ENCODE measurements around the gene DHX32. TPM values are rescaled to one million over a fixed set of nuclear protein-coding genes. Genes with fewer than 3 reads are reported as not detected.

Gene DHX32
- total RNA-seq, 1 experiment from 2014 or later, result 36.2 TPM

DNA sequence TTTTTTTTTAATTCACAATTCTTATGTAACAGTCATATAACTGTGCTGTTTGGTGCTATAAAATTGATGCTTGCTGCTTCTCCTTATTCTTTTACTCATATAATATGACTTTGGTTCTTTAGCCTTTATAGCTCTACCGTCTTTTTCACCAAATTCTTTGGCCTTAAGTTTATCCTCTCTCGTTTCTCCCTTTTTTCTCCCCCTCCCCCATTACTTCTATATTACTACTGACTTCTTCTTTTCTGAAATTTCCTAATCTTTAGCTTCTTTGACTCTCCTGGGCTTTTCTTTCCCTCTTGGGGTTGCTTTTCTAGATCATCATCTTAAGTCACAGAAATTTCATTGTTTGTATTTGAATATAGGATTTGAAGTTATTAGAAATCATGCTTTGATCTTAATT, 54.0 kb downstream of the DHX32 start:
- no peaks in the 10 kb centered on the region for H3K9me3 ChIP-seq (ENCODE audit: low read depth, low read length, poor library complexity, severe bottlenecking)
- H3K27me3 ChIP-seq (replicated peaks; ENCODE audit: insufficient read depth, low read depth, low read length, poor library complexity), result no peaks in the 10 kb centered on the region
- H3K36me3 ChIP-seq (ENCODE audit: insufficient read depth, low read length, poor library complexity, severe bottlenecking), result peaks cover 65% of the 10 kb centered on the region
- ChIA-PET POLR2A (ENCODE audit: low non-redundant PET) (interaction anchor here (0.6 kb wide), 1 partner anchor 19 kb away, joined by 16 read pairs; no protein-coding TSS in a partner anchor), CTCF (no interaction called here)
- TF ChIP-seq, protein P1, sequence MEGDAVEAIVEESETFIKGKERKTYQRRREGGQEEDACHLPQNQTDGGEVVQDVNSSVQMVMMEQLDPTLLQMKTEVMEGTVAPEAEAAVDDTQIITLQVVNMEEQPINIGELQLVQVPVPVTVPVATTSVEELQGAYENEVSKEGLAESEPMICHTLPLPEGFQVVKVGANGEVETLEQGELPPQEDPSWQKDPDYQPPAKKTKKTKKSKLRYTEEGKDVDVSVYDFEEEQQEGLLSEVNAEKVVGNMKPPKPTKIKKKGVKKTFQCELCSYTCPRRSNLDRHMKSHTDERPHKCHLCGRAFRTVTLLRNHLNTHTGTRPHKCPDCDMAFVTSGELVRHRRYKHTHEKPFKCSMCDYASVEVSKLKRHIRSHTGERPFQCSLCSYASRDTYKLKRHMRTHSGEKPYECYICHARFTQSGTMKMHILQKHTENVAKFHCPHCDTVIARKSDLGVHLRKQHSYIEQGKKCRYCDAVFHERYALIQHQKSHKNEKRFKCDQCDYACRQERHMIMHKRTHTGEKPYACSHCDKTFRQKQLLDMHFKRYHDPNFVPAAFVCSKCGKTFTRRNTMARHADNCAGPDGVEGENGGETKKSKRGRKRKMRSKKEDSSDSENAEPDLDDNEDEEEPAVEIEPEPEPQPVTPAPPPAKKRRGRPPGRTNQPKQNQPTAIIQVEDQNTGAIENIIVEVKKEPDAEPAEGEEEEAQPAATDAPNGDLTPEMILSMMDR (conservative IDR thresholded peaks at IDR 0.05; ENCODE audit: low read depth, low read length), result no peak
- TF ChIP-seq EZH2 (IDR thresholded peaks at IDR 0.05; ENCODE audit: borderline replicate concordance, low read depth, low read length, poor library complexity, severe bottlenecking), result no peak
- H3K4me1 ChIP-seq (ENCODE audit: insufficient read depth, low read length, poor library complexity, severe bottlenecking), result peaks cover 8% of the 10 kb centered on the region
- intact Hi-C loops (cut with micrococcal nuclease; ENCODE audit: unreplicated experiment), result no loop called here
- no peak overlapping the region for H3K27ac ChIP-seq (ENCODE audit: low read depth, low read length, poor library complexity, severe bottlenecking)
- BruUV-seq (replicated peaks), result no TSS peak
- no peak overlapping the region for H3K4me3 ChIP-seq (ENCODE audit: low read depth, low read length, poor library complexity, severe bottlenecking)
- no peak for DNase-seq (ENCODE audit: low spot score)

DNA sequence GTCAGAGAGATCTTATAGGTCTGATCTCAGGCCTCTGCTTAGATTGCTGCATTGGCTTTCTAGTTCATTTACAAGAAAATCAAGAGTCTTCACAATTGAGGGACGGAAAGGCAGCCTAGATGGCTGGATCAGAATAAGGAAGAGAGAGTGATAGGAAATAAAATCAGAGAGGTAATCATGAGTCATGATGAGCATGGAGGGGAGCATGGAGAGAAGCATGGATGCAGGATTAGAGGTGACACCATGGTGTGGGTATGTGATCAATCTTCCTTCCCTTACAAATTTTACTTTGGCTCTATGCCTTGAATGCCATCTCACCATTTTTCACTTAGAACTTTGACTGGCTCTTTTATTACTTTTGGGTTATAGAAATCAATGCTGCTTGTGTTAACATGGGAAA, 56.4 kb downstream of the DHX32 start:
- ChIA-PET POLR2A (ENCODE audit: low non-redundant PET) (no interaction called here), CTCF (no interaction called here)
- Histone ChIP-seq H3K4me3 (ENCODE audit: low read depth, low read length, poor library complexity, severe bottlenecking) (peak overlapping the region; percentile 80), H3K36me3 (ENCODE audit: insufficient read depth, low read length, poor library complexity, severe bottlenecking) (peaks cover 41% of the 10 kb centered on the region), H3K4me1 (ENCODE audit: insufficient read depth, low read length, poor library complexity, severe bottlenecking) (peaks cover 8% of the 10 kb centered on the region), H3K27me3 (replicated peaks; ENCODE audit: insufficient read depth, low read depth, low read length, poor library complexity) (no peaks in the 10 kb centered on the region), H3K9me3 (ENCODE audit: low read depth, low read length, poor library complexity, severe bottlenecking) (no peaks in the 10 kb centered on the region), H3K27ac (ENCODE audit: low read depth, low read length, poor library complexity, severe bottlenecking) (peak overlapping the region; percentile 15)
- no TSS peak for BruUV-seq (replicated peaks)
- TF ChIP-seq, protein P1 (conservative IDR thresholded peaks at IDR 0.05; ENCODE audit: low read depth, low read length), result no peak
- no peak for TF ChIP-seq EZH2 (IDR thresholded peaks at IDR 0.05; ENCODE audit: borderline replicate concordance, low read depth, low read length, poor library complexity, severe bottlenecking)
- no peak for DNase-seq (ENCODE audit: low spot score)
- intact Hi-C loops (cut with micrococcal nuclease; ENCODE audit: unreplicated experiment), result no loop called here

DNA sequence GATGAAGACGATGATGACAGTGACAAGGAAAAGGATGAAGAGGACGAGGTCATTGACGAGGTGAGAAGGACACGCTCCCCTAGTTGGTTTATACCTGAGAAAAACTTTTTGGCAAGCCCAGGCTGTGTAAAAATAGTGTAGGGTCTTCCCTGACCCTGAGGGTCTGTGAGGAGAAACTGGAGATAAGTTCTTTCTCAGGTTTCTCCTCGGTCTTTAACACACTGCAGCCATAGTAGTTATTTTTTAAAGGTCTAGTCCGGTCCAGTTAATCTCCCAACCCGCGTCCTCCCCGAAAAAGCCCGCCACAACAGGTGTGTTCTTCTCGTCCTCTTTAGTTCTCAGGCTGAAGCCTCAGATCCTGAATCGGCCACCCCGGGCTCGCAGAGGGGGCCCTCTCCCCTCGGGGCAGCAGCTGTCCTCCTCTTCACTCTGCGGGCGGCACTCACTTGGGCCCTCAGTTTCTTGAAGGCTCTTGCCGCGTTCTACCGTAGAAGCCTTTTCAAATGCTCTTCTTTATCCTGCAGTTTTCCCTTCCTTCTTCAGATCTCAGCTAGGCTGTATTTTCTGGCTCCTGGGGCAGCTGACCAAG, 57.3 kb downstream of the DHX32 start:
- TSS peak; percentile 72 for BruUV-seq (replicated peaks)
- peaks cover 8% of the 10 kb centered on the region for H3K4me1 ChIP-seq (ENCODE audit: insufficient read depth, low read length, poor library complexity, severe bottlenecking)
- peaks cover 32% of the 10 kb centered on the region for H3K36me3 ChIP-seq (ENCODE audit: insufficient read depth, low read length, poor library complexity, severe bottlenecking)
- no peaks in the 10 kb centered on the region for H3K9me3 ChIP-seq (ENCODE audit: low read depth, low read length, poor library complexity, severe bottlenecking)
- peak overlapping the region; percentile 99 for H3K27ac ChIP-seq (ENCODE audit: low read depth, low read length, poor library complexity, severe bottlenecking)
- DNase-seq (ENCODE audit: low spot score), result peak; percentile 14
- TF ChIP-seq, protein P1 (conservative IDR thresholded peaks at IDR 0.05; ENCODE audit: low read depth, low read length), result no peak
- no peak for TF ChIP-seq EZH2 (IDR thresholded peaks at IDR 0.05; ENCODE audit: borderline replicate concordance, low read depth, low read length, poor library complexity, severe bottlenecking)
- POLR2A ChIA-PET (ENCODE audit: low non-redundant PET), result interaction anchor here (0.7 kb wide), 1 partner anchor 15 kb away, joined by 3 read pairs; no protein-coding TSS in a partner anchor
- no peaks in the 10 kb centered on the region for H3K27me3 ChIP-seq (replicated peaks; ENCODE audit: insufficient read depth, low read depth, low read length, poor library complexity)
- H3K4me3 ChIP-seq (ENCODE audit: low read depth, low read length, poor library complexity, severe bottlenecking), result peak overlapping the region; percentile 80
- intact Hi-C loops (cut with micrococcal nuclease; ENCODE audit: unreplicated experiment), result no loop called here
- CTCF ChIA-PET, result interaction anchor here (0.7 kb wide), 1 partner anchor 564 kb away, joined by 3 read pairs; no protein-coding TSS in a partner anchor
